GM18517 (cell line): ENCODE data around the gene RUBCNL.
"Not testable (repeated sequence)": the region's sequence is repeated elsewhere in the genome, so short reads cannot be mapped to it uniquely, and the experiment has no call there.

Experiments
- ATAC-seq: cut with Tn5 transposase; IDR thresholded peaks from one replicate; pipeline ENCODE4 v1.9.1; 2021; ENCODE audit warnings: mild to moderate bottlenecking, moderate library complexity; ENCODE audit not compliant: unreplicated experiment

The RUBCNL gene

GRCh38 chr13:46374710-46375109 lies 12.3 kb downstream of the RUBCNL start:
- no peak for ATAC-seq

- no peak for ATAC-seq
These were observed 13.4 kb downstream of the RUBCNL start for GRCh38 chr13:46373623-46374022.

- not testable (repeated sequence) for ATAC-seq
These were observed 14.1 kb downstream of the RUBCNL start for GRCh38 chr13:46372938-46373337.

GRCh38 chr13:46372071-46372470 lies 15.0 kb downstream of the RUBCNL start:
- ATAC-seq, result no peak

- peak; percentile 62 for ATAC-seq
These were observed 17.4 kb downstream of the RUBCNL start for GRCh38 chr13:46369506-46370277.

GRCh38 chr13:46367617-46368327 lies 19.3 kb downstream of the RUBCNL start:
- ATAC-seq, result no peak

- ATAC-seq, result no peak
These were observed 25.6 kb downstream of the RUBCNL start for GRCh38 chr13:46361276-46361934.

GRCh38 chr13:46360604-46361003 lies 26.4 kb downstream of the RUBCNL start:
- ATAC-seq, result no peak

- ATAC-seq, result no peak
These were observed 27.3 kb downstream of the RUBCNL start for GRCh38 chr13:46359714-46360113.

GRCh38 chr13:46355901-46356590 lies 31.0 kb downstream of the RUBCNL start:
- no peak for ATAC-seq

GRCh38 chr13:46355088-46355468 lies 32.0 kb downstream of the RUBCNL start:
- no peak for ATAC-seq

- ATAC-seq, result no peak
These were observed 32.6 kb downstream of the RUBCNL start for GRCh38 chr13:46354156-46355087.

GRCh38 chr13:46352805-46353204 lies 34.2 kb downstream of the RUBCNL start:
- ATAC-seq, result no peak

GRCh38 chr13:46350003-46350402 lies 37.0 kb downstream of the RUBCNL start:
- ATAC-seq, result no peak

- ATAC-seq, result no peak
These were observed 38.1 kb downstream of the RUBCNL start for GRCh38 chr13:46348961-46349360.

GRCh38 chr13:46347277-46347676 lies 39.8 kb downstream of the RUBCNL start:
- ATAC-seq, result no peak

- ATAC-seq, result no peak
These were observed 41.2 kb downstream of the RUBCNL start for GRCh38 chr13:46345866-46346265.

- ATAC-seq, result no peak
These were observed 41.7 kb downstream of the RUBCNL start for GRCh38 chr13:46345398-46345797.

GRCh38 chr13:46343279-46343994 lies 43.6 kb downstream of the RUBCNL start:
- ATAC-seq, result no peak

GRCh38 chr13:46342538-46342937 lies 44.5 kb downstream of the RUBCNL start:
- no peak for ATAC-seq
